Progenitor cell of endocrine pancreas (in vitro differentiated cells): ENCODE results near the gene NXPE3. TPM values are rescaled to one million over a fixed set of nuclear protein-coding genes. Genes with fewer than 3 reads are reported as not detected.
A peak's percentile ranks its signal among the peaks of the same experiment; 100 is the strongest.

Source experiments
- DNase-seq: peaks from one replicate; pipeline ENCODE4 v3.0.0; 2021; ENCODE audit warnings: low spot score; ENCODE audit not compliant: unreplicated experiment
- H3K27ac Mint-ChIP-seq: 2 replicates; pipeline ENCODE4 v1.8.0; 2021; ENCODE audit warnings: mild to moderate bottlenecking, moderate library complexity, mixed read lengths
- H3K27me3 Mint-ChIP-seq: 2 replicates; pipeline ENCODE4 v1.8.0; 2021; ENCODE audit warnings: mixed read lengths
- H3K36me3 Mint-ChIP-seq: 2 replicates; pipeline ENCODE4 v1.8.0; 2022; ENCODE audit warnings: mixed read lengths; ENCODE audit not compliant: insufficient read depth
- H3K4me1 Mint-ChIP-seq: 2 replicates; pipeline ENCODE4 v1.8.0; 2021; ENCODE audit warnings: low read depth, mixed read lengths
- H3K4me3 Mint-ChIP-seq: 2 replicates; pipeline ENCODE4 v1.8.0; 2021; ENCODE audit warnings: low read depth, mild to moderate bottlenecking, moderate library complexity, mixed read lengths
- H3K9me3 Mint-ChIP-seq: 2 replicates; pipeline ENCODE4 v1.8.0; 2021; ENCODE audit warnings: low read depth, mixed read lengths
- total RNA-seq: library from RNA; stranded (reverse); gene quantifications from 2 replicates; pipeline ENCODE4 v1.2.1, GENCODE V29; 2021
- TF ChIP-seq, protein P1 (sequence below): fragments of 200-600 bp; sonication (generic); IDR thresholded peaks from one replicate; pipeline ENCODE4 v1.5.0; 2021; ENCODE audit warnings: antibody characterized with exemption, mild to moderate bottlenecking; ENCODE audit not compliant: unreplicated experiment

Gene NXPE3
- total RNA-seq, 1 donor from 2014 or later, result 6.4 TPM

DNA sequence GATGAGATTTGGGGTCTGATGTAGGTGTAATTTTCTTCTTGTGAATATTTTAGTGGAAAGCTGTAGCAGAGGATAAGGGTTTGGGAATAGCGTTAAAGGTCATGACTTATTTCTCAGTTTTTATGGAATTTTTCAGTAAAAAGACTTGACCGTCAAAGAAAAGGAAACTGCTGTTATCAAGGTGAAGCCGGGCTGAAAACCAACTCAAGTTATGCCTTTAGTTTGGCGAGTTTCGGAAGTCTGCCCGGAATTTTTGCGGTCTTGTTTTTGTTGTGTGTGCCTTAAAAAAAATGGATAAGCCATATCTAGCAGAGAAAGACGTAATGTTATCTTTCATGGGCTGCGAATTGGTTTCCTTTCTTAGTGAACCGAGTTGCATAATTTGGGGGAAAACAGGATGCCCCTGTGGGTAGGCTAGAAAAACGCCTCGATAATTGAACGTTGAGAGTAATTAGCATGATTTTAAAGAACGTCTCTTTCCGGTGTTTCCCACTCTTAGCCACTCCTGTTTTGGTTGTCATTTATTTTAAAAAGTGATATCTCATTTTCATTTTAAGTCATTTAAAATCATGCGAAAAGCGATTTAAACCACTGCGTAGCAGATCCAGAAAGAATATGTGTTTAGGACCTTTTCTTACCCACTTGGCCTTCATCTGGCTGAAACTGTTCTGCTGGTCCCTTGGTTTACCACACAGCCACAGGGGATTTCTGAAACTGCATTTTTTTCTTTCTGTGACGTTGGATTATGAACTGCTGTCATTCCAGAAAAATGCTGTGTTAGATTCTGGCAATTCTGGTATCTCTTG is 71.4 kb downstream of the NXPE3 start:
- H3K27ac Mint-ChIP-seq, result peak overlapping the region; percentile 95
- peaks cover 35% of the 10 kb centered on the region for H3K36me3 Mint-ChIP-seq
- peaks cover 45% of the 10 kb centered on the region for H3K4me1 Mint-ChIP-seq
- TF ChIP-seq, protein P1, sequence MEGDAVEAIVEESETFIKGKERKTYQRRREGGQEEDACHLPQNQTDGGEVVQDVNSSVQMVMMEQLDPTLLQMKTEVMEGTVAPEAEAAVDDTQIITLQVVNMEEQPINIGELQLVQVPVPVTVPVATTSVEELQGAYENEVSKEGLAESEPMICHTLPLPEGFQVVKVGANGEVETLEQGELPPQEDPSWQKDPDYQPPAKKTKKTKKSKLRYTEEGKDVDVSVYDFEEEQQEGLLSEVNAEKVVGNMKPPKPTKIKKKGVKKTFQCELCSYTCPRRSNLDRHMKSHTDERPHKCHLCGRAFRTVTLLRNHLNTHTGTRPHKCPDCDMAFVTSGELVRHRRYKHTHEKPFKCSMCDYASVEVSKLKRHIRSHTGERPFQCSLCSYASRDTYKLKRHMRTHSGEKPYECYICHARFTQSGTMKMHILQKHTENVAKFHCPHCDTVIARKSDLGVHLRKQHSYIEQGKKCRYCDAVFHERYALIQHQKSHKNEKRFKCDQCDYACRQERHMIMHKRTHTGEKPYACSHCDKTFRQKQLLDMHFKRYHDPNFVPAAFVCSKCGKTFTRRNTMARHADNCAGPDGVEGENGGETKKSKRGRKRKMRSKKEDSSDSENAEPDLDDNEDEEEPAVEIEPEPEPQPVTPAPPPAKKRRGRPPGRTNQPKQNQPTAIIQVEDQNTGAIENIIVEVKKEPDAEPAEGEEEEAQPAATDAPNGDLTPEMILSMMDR, result no peak
- no peaks in the 10 kb centered on the region for H3K9me3 Mint-ChIP-seq
- no peak for DNase-seq
- H3K4me3 Mint-ChIP-seq, result peak overlapping the region; percentile 96
- no peaks in the 10 kb centered on the region for H3K27me3 Mint-ChIP-seq

DNA sequence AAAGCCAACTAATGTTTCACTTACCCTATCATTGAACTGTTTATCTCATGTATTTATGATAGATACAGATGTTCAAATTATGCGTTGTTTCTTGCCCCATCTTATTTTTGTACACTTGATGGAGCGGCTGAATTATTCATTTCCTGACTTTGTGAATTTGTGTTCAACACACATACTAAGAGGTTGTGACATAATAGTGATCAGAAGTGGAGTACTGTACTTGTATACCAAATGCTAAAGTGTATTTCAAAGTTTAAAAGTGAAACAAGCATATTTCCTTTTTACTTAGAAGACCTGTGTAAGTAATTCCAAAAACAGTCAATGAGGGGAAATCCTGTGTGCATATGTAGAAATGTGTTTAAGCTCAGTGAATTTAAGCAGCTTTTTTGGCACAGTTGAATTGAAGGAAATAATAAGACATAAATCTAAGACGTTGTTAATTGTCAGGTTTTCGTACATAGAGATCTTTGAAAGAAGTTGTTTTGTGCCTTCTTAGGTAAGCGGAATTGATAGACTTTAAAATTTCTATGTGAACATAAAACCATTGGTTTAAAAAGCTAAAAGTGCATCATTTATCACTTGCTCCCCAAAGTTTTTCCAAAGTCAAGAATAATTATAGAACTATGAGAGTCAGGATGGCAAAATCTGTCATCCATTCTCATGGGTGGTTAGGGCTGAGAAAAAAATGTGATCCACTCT is 72.2 kb downstream of the NXPE3 start:
- Mint-ChIP-seq H3K4me3 (peak overlapping the region; percentile 96), H3K36me3 (peaks cover 38% of the 10 kb centered on the region), H3K9me3 (no peaks in the 10 kb centered on the region), H3K4me1 (peaks cover 45% of the 10 kb centered on the region), H3K27ac (peak overlapping the region; percentile 95), H3K27me3 (no peaks in the 10 kb centered on the region)
- TF ChIP-seq, protein P1, result no peak
- no peak for DNase-seq

DNA sequence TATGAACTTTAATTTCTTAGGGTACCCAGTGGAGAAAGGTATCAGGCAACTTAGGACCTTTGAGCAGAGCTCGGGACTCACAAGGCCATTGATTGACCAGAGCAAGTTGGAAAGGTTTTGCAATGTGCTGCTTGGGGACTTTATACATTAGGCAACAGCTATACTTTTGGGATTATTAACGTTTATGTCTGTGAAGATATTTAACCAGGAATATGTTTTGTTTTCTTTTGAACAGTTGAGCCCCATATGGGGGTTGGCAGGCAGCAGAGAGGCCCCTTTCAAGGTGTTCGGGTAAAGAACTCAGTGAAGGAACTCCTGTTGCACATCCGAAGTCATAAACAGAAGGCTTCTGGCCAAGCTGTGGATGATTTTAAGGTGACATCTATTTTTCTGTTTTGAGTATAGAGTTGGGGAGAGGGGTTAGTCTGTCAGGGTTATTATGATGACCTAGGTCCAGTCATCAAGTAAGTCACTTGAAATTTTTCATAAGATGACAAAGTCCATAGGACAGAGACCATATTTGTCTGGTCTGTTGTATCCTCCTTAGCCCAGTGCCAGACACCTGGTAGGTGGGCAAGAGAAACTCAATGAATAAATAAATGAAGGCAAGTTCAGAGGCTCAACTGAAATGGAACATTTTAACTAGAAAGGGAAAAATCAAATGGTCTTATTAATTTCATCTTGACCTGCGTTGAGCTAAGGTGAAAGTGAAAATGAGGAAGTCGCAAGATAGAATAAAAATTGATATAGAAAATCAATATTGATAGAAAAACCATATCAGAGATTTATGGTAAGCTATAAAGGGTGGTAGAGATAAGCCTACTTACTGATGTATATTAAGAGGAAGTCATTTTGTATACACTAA is 73.1 kb downstream of the NXPE3 start:
- Mint-ChIP-seq H3K9me3 (no peaks in the 10 kb centered on the region), H3K4me1 (peaks cover 45% of the 10 kb centered on the region), H3K4me3 (peak overlapping the region; percentile 96), H3K27ac (no peak overlapping the region), H3K36me3 (peaks cover 43% of the 10 kb centered on the region), H3K27me3 (no peaks in the 10 kb centered on the region)
- no peak for DNase-seq
- TF ChIP-seq, protein P1, result no peak

DNA sequence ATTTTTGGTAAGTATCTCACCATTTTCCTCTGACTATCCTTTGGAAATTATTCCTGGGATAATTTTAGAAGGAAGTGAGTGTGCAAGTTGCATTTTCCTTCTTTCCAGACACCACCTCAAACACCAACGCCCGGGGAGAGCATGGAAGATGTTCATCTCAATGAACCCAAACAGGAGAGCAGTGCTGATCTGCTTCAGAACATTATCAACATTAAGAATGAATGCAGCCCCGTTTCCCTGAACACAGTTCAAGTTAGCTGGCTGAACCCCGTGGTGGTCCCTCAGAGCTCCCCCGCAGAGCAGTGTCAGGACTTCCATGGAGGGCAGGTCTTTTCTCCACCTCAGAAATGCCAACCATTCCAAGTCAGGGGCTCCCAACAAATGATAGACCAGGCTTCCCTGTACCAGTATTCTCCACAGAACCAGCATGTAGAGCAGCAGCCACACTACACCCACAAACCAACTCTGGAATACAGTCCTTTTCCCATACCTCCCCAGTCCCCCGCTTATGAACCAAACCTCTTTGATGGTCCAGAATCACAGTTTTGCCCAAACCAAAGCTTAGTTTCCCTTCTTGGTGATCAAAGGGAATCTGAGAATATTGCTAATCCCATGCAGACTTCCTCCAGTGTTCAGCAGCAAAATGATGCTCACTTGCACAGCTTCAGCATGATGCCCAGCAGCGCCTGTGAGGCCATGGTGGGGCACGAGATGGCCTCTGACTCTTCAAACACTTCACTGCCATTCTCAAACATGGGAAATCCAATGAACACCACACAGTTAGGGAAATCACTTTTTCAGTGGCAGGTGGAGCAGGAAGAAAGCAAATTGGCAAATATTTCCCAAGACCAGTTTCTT is 74.2 kb downstream of the NXPE3 start:
- no peaks in the 10 kb centered on the region for H3K9me3 Mint-ChIP-seq
- H3K4me1 Mint-ChIP-seq, result peaks cover 38% of the 10 kb centered on the region
- DNase-seq, result no peak
- no peak overlapping the region for H3K4me3 Mint-ChIP-seq
- TF ChIP-seq, protein P1, result no peak
- no peaks in the 10 kb centered on the region for H3K27me3 Mint-ChIP-seq
- H3K36me3 Mint-ChIP-seq, result peaks cover 51% of the 10 kb centered on the region
- no peak overlapping the region for H3K27ac Mint-ChIP-seq
